ENCODE measurements around the gene SLC6A19.

DNA sequence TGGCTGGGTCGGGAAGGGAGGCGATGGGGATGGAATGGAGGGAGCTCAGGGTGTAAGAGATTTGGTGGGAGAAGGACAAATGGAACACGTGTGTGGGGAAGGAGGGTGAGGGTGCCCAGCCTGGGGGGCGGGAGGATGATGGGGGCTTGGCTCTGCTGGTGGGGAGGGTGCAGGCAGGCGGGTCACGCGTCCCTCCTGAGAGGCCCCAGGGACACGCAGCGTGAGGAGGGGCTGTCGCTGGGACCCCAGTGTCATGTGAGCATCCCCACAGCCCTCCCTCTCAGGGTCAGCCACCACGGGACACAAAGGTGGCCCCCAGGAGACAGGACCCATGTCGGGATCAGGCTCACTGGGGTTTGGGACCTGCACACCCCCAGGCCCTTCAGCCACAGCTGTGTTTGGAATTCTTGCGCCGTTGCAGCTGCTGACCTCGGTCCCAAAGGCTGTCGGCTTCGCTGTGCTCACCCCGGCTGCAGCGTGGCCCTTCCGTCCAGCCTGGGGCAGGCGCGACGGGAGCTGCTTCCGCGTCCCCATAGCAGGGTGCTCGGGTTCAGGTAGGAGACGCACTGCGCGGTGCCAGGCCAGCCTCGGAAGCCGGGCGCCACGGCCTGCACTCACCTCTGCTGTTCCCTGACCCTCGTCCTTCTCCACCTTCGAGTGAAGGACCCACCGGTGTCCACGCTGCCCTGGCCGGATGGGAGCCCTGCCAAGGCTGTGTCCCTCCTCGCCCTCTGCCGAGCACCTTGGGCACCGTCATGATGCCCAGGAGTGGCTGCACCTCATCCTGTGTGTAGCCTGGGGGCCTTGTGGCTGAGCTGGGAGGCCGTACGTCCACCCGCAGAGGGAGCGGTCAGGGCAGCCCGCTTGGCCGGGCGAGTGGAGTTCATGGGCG is 5.4 kb downstream of the SLC6A19 start:
- TF ChIP-seq EP300 (IDR thresholded peaks at IDR 0.05), result no peak
- TF ChIP-seq POLR2A (IDR thresholded peaks at IDR 0.05), result no peak
- TF ChIP-seq POLR2AphosphoS5 (IDR thresholded peaks at IDR 0.05), result no peak

All from stomach (tissue), 4 donors.